GM19239 (cell line): ENCODE measurements around the gene PIK3R5.
"Not testable (repeated sequence)": the region's sequence is repeated elsewhere in the genome, so short reads cannot be mapped to it uniquely, and the experiment has no call there.

Experiments
- DNase-seq: peaks from one replicate; pipeline ENCODE4 v3.0.0; 2011; ENCODE audit warnings: low spot score; ENCODE audit not compliant: insufficient read length
- FAIRE-seq: peaks from 2 replicates; lab custom pipeline; 2011; peaks lifted over from hg19 to GRCh38; lab: Jason Lieb, UNC

PIK3R5 gene

DNA sequence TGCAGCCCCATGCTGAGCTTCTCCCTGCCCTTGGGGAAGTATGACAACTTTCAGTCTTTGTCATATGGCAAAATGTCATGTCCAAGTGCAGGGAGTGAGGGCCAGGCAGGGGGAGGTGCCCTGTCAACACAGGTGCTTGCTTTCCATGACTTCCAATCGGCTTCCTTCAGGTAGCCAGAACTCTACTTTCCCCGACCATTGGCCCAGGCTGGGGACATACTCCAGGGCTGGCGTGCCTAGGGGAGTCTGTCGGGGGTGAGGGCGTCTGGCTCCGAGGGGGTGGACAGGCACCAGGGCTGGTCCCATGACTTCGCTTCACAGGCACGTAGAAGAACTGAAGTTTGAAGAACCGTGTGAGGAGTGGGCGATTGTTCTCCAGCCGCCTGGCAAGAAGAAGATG lies 78.2 kb downstream of the PIK3R5 start:
- FAIRE-seq (no peak), DNase-seq (no peak)

- no peak for FAIRE-seq
- no peak for DNase-seq
These were observed 79.4 kb downstream of the PIK3R5 start for GRCh38 chr17:8885967-8886684.

DNA sequence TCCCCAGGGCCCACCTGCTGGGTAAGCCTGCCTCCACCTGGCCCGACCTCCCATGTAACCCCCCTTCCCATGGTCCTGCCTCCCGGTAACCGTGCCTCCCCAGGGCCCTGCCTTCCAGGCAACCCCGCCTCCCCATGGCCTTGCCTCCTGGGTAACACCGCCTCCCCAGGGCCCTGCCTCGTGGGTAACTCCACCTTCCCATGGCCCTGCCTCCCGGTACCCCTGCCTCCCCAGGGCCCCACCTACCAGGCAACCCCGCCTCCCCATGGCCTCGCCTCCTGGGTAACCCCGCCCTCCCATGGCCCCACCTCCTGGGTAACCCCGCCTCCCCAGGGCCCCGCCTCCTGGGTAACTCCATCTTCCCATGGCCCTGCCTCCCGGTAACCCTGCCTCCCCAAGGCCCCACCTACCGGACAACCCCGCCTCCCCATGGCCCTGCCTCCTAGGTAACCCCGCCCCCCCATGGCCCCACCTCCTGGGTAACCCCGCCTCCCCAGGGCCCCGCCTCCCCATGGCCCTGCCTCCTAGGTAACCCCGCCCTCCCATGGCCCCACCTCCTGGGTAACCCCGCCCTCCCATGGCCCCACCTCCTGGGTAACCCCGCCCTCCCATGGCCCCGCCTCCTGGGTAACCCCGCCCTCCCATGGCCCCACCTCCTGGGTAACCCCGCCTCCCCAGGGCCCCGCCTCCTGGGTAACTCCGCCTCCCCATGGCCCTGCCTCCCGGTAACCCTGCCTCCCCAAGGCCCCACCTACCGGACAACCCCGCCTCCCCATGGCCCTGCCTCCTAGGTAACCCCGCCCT lies 80.1 kb downstream of the PIK3R5 start:
- FAIRE-seq, DNase-seq: not testable (repeated sequence)

DNA sequence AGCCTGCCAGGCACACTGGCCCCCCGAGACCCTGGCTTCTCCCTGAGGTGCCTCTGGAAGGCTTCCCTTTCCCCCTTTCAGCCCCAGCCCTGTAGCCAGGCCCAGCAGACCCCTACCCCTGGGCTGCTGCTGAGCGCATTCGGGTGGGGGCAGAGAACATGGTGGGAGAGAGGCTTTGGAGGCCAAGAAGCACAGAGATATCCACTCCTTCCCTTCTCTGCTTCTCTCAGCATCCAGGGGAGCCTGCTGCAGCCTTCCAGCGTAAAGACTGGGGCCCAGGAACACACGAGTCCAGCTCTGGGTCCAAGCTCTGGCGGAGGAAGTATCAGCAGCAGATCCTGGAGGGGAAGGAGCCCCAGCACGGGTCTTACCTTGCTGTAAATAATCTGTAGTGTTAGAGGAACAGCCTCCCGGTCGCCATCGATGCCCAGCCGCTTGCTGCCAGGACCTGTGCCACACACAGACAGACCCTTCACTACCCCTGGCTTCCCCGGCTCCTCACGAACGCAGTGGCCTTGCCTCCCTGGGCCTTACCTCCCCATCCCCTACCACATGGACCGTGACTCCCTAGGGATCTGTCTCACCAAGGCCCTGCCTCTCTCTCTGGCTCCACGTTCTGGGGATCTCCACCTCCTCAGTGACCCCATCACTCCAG lies 81.0 kb downstream of the PIK3R5 start:
- DNase-seq (no peak), FAIRE-seq (no peak)

DNA sequence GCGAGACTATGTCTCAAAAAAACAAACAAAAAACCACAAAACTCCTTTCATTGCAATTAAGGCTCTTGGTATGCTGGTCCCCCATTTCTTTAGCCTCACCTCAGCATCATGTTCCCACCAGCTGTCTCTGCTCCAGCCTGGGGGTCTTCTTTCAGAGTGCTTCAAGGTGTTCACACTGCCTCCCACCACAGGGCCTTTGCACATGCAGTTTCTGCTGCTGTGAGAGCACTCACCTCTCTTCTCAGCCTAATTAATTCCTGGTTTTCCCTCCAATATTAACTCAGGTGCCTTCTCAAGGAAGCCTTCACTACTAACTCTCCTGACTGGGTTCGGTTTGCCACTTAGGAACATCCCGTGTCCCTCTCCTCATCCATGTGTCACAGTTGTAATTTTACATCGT lies 82.2 kb downstream of the PIK3R5 start:
- DNase-seq (no peak), FAIRE-seq (no peak)

- no peak for FAIRE-seq
These were observed 83.9 kb downstream of the PIK3R5 start for GRCh38 chr17:8881606-8882005.

GRCh38 chr17:8880466-8880865 lies 85.0 kb downstream of the PIK3R5 start:
- DNase-seq = no peak
- no peak for FAIRE-seq

More at GRCh38 chr17:8881606-8882005, 83.9 kb downstream of the PIK3R5 start:
- no peak for DNase-seq

- no peak for FAIRE-seq
These were observed 86.1 kb downstream of the PIK3R5 start for GRCh38 chr17:8879410-8879809.

GRCh38 chr17:8877984-8878383 lies 87.5 kb downstream of the PIK3R5 start:
- FAIRE-seq (peak; percentile 52), DNase-seq (no peak)

More at GRCh38 chr17:8879410-8879809, 86.1 kb downstream of the PIK3R5 start:
- DNase-seq = no peak

DNA sequence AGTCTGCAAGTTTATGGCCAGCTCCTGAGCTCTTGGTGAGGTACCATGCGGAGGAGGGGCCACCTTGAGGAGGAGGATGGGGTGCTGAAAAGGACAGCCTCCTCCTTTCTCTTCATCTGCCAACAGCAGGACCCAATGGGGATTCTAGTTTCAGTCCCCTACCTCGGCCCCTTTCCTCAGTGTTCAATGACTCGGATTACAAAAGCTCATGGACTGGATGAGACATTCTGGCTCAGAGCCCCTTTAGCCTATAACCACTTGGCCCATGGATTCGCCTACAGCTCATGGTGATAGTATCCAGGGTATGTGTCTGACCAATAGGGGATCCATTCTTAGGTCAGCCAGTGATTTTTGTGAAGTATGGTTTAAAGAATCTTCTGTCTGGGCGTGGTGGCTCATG lies 89.5 kb downstream of the PIK3R5 start:
- FAIRE-seq (no peak), DNase-seq (no peak)

DNA sequence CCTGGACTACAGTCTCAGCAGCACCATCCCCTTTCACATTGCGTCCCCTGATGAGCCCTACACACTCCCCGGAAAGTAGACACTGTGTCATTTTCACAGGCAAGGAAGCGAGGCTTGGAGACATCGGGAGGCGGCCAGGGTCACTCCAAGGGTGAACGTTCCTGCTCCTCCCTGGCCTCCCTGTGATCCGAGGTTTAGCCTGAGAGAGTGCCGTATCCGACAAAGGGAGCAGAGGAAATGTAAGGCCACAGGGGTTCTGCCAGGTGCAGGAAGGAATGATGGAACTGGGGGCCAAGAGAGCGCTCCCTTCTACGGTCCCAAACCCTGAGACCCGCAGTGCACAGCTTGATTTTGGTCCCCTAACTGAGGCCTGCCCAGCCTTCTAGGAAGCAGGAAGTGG lies 90.1 kb downstream of the PIK3R5 start:
- DNase-seq (no peak), FAIRE-seq (no peak)

- FAIRE-seq = no peak
These were observed 91.4 kb downstream of the PIK3R5 start for GRCh38 chr17:8873801-8874715.

DNA sequence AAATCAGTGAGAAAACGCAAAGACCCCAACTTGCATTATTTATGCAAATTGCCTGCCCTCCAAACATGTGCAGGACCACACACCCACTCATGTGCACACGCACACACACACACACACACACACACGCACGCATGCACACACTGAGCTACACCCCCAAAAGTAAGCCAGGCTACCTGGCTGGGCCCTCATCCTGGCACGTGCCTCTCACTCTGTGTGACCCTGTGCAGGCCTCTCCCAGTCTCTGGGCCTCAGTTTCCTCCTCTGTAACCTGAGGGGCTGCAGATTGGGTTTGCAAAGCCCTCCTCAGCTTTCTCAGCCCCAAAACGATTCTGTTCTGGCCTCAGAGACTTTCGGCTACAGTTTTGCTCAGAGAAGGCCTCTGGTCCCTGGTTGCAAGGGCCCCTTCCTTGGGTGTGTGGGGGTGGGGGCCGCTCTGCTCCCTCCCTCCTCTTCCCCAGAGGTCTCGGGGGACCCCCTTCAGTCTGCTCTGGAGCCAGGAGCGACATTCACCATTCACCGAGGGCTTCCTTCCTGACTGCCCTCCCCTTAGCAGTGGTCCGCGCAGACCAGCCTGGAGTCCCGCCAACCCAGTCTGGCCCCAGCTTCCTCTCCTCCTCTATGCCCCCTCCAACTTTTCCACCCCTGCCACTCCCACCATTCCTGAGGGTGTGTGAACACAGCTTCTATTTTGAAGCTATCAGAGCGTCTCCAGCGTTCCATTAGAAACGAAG lies 92.6 kb downstream of the PIK3R5 start:
- FAIRE-seq = no peak
- no peak for DNase-seq

More at GRCh38 chr17:8873801-8874715, 91.4 kb downstream of the PIK3R5 start:
- DNase-seq = no peak

GRCh38 chr17:8872036-8872704 lies 93.3 kb downstream of the PIK3R5 start:
- FAIRE-seq (no peak), DNase-seq (no peak)

DNA sequence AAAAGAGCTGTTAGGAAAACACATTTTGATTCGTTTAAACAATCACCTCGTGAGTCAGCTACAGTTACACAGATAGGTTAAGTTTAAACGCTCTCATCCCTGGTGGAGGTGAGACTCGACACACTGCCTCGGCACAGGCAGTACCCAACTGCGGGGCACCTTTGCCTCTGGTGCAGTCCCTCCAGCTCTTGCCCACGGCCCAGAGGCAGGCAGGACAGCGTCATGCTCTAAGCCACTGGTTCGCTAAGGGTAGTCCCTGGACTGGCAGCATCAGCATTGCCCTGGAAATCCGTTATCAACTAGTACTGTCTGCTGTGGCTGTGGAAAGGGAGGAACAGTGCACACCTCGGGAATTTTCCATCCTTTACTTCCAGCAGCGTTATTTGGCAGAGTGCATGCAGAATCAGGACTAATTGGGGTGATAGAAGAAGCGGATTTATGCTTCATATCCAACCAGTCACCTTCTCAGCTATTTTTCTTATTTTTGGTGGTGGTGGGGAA lies 94.4 kb downstream of the PIK3R5 start:
- FAIRE-seq (no peak), DNase-seq (no peak)

DNA sequence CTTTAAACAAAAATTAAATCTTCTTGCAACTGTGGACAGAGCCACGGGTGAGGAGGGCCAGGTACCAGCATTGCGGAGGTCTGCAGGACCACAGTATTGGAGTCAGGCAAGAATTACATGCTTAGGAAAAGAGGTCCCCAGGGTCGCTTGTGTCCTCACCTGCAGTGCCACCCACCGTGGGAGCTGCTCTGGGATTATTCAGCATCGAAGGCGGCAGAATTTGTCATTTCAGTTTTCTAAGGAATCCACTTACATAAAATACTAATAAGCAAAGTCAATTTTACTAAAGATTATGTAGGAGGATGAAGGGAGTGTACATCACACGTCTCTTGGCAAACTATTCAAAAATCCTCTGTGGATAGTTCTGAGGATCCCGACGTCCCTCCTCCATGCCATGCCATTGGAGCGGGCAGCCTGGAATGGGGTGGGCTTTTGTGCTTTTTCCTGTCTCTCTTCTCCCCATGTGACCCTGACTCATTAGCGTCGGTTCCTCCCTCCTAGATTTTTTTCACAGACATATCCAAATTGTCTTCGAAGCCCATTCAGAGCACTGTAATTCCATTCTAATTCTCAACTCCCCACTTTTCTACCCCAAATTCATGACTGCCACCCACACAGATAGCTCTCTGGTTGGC lies 95.0 kb downstream of the PIK3R5 start:
- FAIRE-seq (no peak), DNase-seq (no peak)

DNA sequence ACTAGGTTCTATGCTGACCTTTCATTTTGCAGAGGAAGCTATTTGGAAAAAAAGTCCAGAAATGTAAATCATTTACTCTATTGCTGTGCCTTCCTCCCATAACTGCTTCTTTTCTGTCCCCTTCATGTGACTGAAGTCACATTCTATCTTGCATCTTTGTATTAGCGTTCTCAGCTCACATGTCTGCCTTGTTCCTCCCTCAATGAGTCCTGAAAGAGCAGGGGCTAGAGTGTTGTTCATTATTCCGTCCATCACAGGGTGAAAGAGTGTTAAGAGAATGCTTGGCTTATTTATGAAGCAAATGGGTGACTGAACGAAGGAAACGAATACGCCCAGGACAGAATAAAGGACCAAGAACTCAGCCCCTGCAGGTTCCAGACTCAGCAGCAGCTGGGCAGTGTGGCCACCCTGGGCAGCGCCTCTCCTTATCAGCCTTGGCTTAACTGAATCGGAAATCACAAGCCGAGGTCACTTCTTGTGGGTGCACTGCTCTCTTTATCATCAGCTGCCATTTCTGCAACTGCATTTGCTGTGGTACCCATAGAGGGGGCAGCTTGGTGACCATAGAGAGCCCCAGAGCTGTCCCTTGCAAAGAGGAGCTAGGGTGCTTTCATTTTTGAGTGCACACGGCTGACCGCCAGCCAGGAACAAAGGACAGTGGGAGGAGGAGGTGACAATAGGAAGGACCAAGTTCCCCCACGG lies 96.2 kb downstream of the PIK3R5 start:
- DNase-seq (no peak), FAIRE-seq (peak; percentile 90)
